ENCODE measurements around the gene SYCE3. TPM values are rescaled to one million over a fixed set of nuclear protein-coding genes. Genes with fewer than 3 reads are reported as not detected.

The SYCE3 gene
- total RNA-seq, 4 donors from 2014 or later = not detected

- DNase-seq (ENCODE audit: extremely low spot score) = no peak
- intact Hi-C loops (cut with DNase I) = no loop called here
- Histone ChIP-seq H3K36me3 (peaks cover 31 to 43% (median 40%) of the 10 kb centered on the region in 4 donors), H3K4me1 (peaks cover 13 to 29% (median 21%) of the 10 kb centered on the region in 4 donors), H3K9me3 (no peaks in the 10 kb centered on the region), H3K27me3 (no peaks in the 10 kb centered on the region), H3K27ac (replicated peaks in 1 of 4) (no peak overlapping the region), H3K4me3 (no peak overlapping the region)
- WGBS = 75% methylated on average over 18 of the region's 24 CpGs
- TF ChIP-seq POLR2A (IDR thresholded peaks at IDR 0.05; ENCODE audit: low read depth) (no peak), POLR2AphosphoS5 (IDR thresholded peaks at IDR 0.05) (no peak), EP300 (IDR thresholded peaks at IDR 0.05) (no peak), CTCF (IDR thresholded peaks at IDR 0.05) (no peak)
Measured at GRCh38 chr22:50502628-50503474, 59.9 kb downstream of the SYCE3 start.

- intact Hi-C loops (cut with DNase I) = no loop called here
- no peak for TF ChIP-seq POLR2AphosphoS5 (IDR thresholded peaks at IDR 0.05)
- no peak for TF ChIP-seq CTCF (IDR thresholded peaks at IDR 0.05)
- no peak for TF ChIP-seq EP300 (IDR thresholded peaks at IDR 0.05)
- TF ChIP-seq POLR2A (IDR thresholded peaks at IDR 0.05; ENCODE audit: low read depth) = no peak
- no peak for DNase-seq (ENCODE audit: extremely low spot score)
Measured at GRCh38 chr22:50502096-50502495, 60.6 kb downstream of the SYCE3 start.

More at GRCh38 chr22:50502096-50502495, 60.6 kb downstream of the SYCE3 start:
- H3K4me1 ChIP-seq = peaks cover 12 to 27% (median 20%) of the 10 kb centered on the region in 4 donors
- H3K9me3 ChIP-seq = no peaks in the 10 kb centered on the region
- H3K27me3 ChIP-seq = no peaks in the 10 kb centered on the region
- whole genome bisulfite sequencing = 81% methylated on average over 6 of the region's 6 CpGs
- H3K36me3 ChIP-seq = peaks cover 31 to 43% (median 40%) of the 10 kb centered on the region in 4 donors
- H3K4me3 ChIP-seq = no peak overlapping the region
- H3K27ac ChIP-seq (replicated peaks in 1 of 4) = no peak overlapping the region

Other genes with a start within 250 kb of the SYCE3 start
- 1 to 10 TPM; 1.7 to 3.8 (median 2.5) TPM for gene DENND6B, start 235.9 kb downstream of the SYCE3 start, total RNA-seq
- 10 to 100 TPM; 57.7 to 79.4 (median 65.3) TPM for gene PPP6R2, start 219.6 kb downstream of the SYCE3 start, total RNA-seq
- 100 to 1,000 TPM in 2 of 4 donors, 10 to 100 TPM in 2; 56.1 to 121 (median 86.9) TPM for gene SBF1, start 87.9 kb downstream of the SYCE3 start, total RNA-seq
- under 1 TPM in 1 of 4 donors, not detected in 3; under 0.01 TPM for gene ADM2, start 81.4 kb downstream of the SYCE3 start, total RNA-seq
- not detected for gene MIOX, start 76.1 kb downstream of the SYCE3 start, total RNA-seq
- 10 to 100 TPM; 34.9 to 67.1 (median 46.8) TPM for gene LMF2, start 55.2 kb downstream of the SYCE3 start, total RNA-seq
- 10 to 100 TPM; 30.3 to 44.6 (median 41.7) TPM for gene NCAPH2, start 54.7 kb downstream of the SYCE3 start, total RNA-seq
- 1 to 10 TPM in 2 of 4 donors, not detected in 2; 3.1 to 5.1 TPM for gene SCO2, start 37.3 kb downstream of the SYCE3 start, total RNA-seq
- gene TYMP, start 32.9 kb downstream of the SYCE3 start, total RNA-seq = 10 to 100 TPM; 27.4 to 79.2 (median 35.9) TPM
- under 1 TPM in 1 of 4 donors, not detected in 3; 0.17 TPM for gene KLHDC7B, start 17.0 kb downstream of the SYCE3 start, total RNA-seq
- 10 to 100 TPM in 2 of 4 donors, 1 to 10 TPM in 2; 5.0 to 19.6 (median 14.6) TPM for gene CPT1B, start 15.5 kb upstream of the SYCE3 start, total RNA-seq
- 10 to 100 TPM; 20.7 to 43.5 (median 33.0) TPM for gene CHKB, start 19.9 kb upstream of the SYCE3 start, total RNA-seq
- 1 to 10 TPM; 1.2 to 4.2 (median 3.4) TPM for gene MAPK8IP2, start 37.9 kb upstream of the SYCE3 start, total RNA-seq
- 10 to 100 TPM; 24.5 to 49.4 (median 28.8) TPM for gene ARSA, start 65.2 kb upstream of the SYCE3 start, total RNA-seq
- gene SHANK3, start 109.9 kb upstream of the SYCE3 start, total RNA-seq = 10 to 100 TPM in 3 of 4 donors, 1 to 10 TPM in 1; 7.0 to 21.1 (median 16.0) TPM
- under 1 TPM in 2 of 4 donors, not detected in 2; 0.42 to 0.46 TPM for gene ACR, start 175.3 kb upstream of the SYCE3 start, total RNA-seq
- gene RABL2B, start 220.7 kb upstream of the SYCE3 start, total RNA-seq = 10 to 100 TPM in 3 of 4 donors, 1 to 10 TPM in 1; 9.9 to 18.3 (median 12.4) TPM